ENCODE measurements around the gene LSM7. TPM values are rescaled to one million over a fixed set of nuclear protein-coding genes. Genes with fewer than 3 reads are reported as not detected.

Gene LSM7
- total and polyA plus RNA-seq, 9 donors, result 31.8 to 196 (median 79.6) TPM

- no peaks in the 10 kb centered on the region for H3K4me1 ChIP-seq (ENCODE audit: insufficient read depth)
- 53 to 61% (median 59%) methylated on average over 15 to 17 of the region's 17 CpGs for WGBS, 3 donors
- intact Hi-C loops (cut with DNase I), result loop anchor here in 1 of 4 donors (10.0 kb wide), 1 partner anchor 1152 kb away; no protein-coding TSS in a partner anchor
- H3K4me3 ChIP-seq, result no peak overlapping the region
- no peak for DNase-seq
- TF ChIP-seq, protein P1, sequence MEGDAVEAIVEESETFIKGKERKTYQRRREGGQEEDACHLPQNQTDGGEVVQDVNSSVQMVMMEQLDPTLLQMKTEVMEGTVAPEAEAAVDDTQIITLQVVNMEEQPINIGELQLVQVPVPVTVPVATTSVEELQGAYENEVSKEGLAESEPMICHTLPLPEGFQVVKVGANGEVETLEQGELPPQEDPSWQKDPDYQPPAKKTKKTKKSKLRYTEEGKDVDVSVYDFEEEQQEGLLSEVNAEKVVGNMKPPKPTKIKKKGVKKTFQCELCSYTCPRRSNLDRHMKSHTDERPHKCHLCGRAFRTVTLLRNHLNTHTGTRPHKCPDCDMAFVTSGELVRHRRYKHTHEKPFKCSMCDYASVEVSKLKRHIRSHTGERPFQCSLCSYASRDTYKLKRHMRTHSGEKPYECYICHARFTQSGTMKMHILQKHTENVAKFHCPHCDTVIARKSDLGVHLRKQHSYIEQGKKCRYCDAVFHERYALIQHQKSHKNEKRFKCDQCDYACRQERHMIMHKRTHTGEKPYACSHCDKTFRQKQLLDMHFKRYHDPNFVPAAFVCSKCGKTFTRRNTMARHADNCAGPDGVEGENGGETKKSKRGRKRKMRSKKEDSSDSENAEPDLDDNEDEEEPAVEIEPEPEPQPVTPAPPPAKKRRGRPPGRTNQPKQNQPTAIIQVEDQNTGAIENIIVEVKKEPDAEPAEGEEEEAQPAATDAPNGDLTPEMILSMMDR (IDR thresholded peaks at IDR 0.05), result no peak
- TF ChIP-seq POLR2A (IDR thresholded peaks at IDR 0.05) (no peak), EP300 (IDR thresholded peaks at IDR 0.05) (no peak)
- no peaks in the 10 kb centered on the region for H3K27me3 ChIP-seq
- H3K27ac ChIP-seq, result no peak overlapping the region
- no peaks in the 10 kb centered on the region for H3K9me3 ChIP-seq
- no peaks in the 10 kb centered on the region for H3K36me3 ChIP-seq
Measured at GRCh38 chr19:2306971-2307370, 21.4 kb downstream of the LSM7 start.

- no peak overlapping the region for H3K4me3 ChIP-seq
- no peaks in the 10 kb centered on the region for H3K4me1 ChIP-seq (ENCODE audit: insufficient read depth)
- DNase-seq, result no peak
- no peaks in the 10 kb centered on the region for H3K36me3 ChIP-seq
- H3K9me3 ChIP-seq, result no peaks in the 10 kb centered on the region
- WGBS, 3 donors, result 76 to 81% (median 81%) methylated on average over 19 of the region's 19 CpGs
- no peak overlapping the region for H3K27ac ChIP-seq
- H3K27me3 ChIP-seq, result no peaks in the 10 kb centered on the region
- TF ChIP-seq POLR2A (IDR thresholded peaks at IDR 0.05) (no peak), EP300 (IDR thresholded peaks at IDR 0.05) (no peak)
- TF ChIP-seq, protein P1 (IDR thresholded peaks at IDR 0.05), result no peak
- intact Hi-C loops (cut with DNase I), result loop anchor here in 1 of 4 donors (10.0 kb wide), 1 partner anchor 1152 kb away; no protein-coding TSS in a partner anchor
Measured at GRCh38 chr19:2306281-2306806, 22.0 kb downstream of the LSM7 start.

DNA sequence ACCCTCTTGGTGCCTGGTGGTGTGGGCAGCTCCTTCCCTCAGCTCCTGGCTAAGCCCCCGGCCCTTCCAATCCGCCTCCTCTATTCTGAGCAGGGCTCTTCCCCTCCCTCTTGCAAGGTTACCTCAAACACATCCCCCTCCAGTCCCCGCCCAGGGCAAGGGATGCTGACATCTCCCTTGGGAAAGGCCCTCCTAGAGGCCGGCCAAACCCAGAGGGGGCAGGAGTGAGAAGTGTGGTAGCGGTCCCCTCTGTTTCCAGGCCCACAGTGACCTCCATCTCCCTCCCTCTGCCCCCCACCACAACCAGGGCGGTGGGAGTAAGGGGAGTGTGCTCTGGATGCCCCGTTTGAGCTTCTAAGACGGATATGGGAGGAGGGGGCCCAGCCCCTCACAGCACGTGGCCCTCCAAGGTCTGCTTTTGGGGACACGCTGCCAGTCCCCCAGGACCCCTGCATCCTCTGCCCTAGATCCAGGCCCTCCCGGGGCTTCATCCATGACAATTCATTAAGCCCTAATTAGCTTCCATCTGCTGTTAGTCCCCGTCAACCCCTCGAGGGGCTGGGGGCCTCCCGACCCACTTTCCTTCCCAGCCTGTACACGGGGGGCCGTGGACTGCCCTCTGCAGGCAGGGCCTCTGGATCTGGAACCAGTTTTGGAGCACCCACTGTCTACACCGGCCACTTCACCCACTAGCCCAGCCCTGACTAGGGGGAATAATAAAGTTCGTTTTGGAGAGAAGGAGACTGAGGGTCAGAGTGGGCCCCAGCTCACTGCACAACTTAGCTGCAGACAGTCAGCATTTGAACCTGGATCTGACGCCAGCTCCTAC lies 22.7 kb downstream of the LSM7 start:
- H3K27me3 ChIP-seq, result no peaks in the 10 kb centered on the region
- intact Hi-C loops (cut with DNase I), result loop anchor here in 1 of 4 donors (10.0 kb wide), 1 partner anchor 1151 kb away; no protein-coding TSS in a partner anchor
- WGBS, 3 donors, result 66 to 80% (median 73%) methylated on average over 19 of the region's 19 CpGs

GRCh38 chr19:2303211-2303798 lies 25.1 kb downstream of the LSM7 start:
- Histone ChIP-seq H3K4me3 (no peak overlapping the region), H3K27me3 (no peaks in the 10 kb centered on the region), H3K9me3 (no peaks in the 10 kb centered on the region), H3K27ac (no peak overlapping the region), H3K4me1 (ENCODE audit: insufficient read depth) (no peaks in the 10 kb centered on the region), H3K36me3 (no peaks in the 10 kb centered on the region)
- no peak for DNase-seq
- TF ChIP-seq, protein P1 (IDR thresholded peaks at IDR 0.05), result no peak
- TF ChIP-seq EP300 (IDR thresholded peaks at IDR 0.05) (no peak), POLR2A (IDR thresholded peaks at IDR 0.05) (no peak)
- intact Hi-C loops (cut with DNase I), result loop anchor here in 1 of 4 donors (10.0 kb wide), 1 partner anchor 1149 kb away; no protein-coding TSS in a partner anchor
- WGBS, 3 donors, result 68 to 80% (median 75%) methylated on average over 26 of the region's 26 CpGs

More for the DNA sequence above, 22.7 kb downstream of the LSM7 start:
- H3K36me3 ChIP-seq, result no peaks in the 10 kb centered on the region
- no peaks in the 10 kb centered on the region for H3K9me3 ChIP-seq
- H3K27ac ChIP-seq, result no peak overlapping the region
- no peaks in the 10 kb centered on the region for H3K4me1 ChIP-seq (ENCODE audit: insufficient read depth)
- TF ChIP-seq EP300 (IDR thresholded peaks at IDR 0.05), result no peak
- TF ChIP-seq, protein P1 (IDR thresholded peaks at IDR 0.05), result no peak
- TF ChIP-seq POLR2A (IDR thresholded peaks at IDR 0.05), result no peak
- DNase-seq, result no peak
- no peak overlapping the region for H3K4me3 ChIP-seq
